ENCODE results near the gene PLA2G4F.
A peak's percentile ranks its signal among the peaks of the same experiment; 100 is the strongest.

Gene PLA2G4F

DNA sequence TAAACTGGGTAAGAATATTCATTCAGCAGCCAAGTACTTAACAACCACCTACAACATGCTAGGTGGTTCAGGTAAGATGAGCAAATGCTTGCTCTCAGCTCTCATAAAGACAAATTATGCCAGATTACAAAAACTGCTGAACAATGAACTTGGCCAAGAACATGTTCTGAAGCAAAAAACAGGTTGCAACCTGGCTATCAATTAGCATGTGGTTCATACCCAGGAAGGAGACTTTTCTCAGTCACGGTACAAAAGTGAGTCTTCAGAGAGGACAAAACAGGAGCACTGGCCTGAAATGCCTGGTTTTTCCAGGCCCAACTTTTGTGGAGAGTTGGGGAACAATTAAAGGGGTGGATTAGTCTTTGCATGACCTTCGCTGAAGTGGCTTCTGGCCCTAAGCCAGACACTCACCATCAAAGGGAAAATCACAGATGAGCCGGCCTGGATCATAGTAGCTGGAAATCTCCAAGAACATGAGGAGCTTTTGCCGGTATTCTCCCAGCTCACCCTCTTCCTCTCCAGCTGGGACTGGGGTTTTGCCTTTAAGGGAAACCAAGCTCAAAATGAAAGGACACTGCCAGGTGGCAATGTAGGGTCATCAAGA, 7.6 kb upstream of the PLA2G4F start:
- DNase-seq: no peak

DNA sequence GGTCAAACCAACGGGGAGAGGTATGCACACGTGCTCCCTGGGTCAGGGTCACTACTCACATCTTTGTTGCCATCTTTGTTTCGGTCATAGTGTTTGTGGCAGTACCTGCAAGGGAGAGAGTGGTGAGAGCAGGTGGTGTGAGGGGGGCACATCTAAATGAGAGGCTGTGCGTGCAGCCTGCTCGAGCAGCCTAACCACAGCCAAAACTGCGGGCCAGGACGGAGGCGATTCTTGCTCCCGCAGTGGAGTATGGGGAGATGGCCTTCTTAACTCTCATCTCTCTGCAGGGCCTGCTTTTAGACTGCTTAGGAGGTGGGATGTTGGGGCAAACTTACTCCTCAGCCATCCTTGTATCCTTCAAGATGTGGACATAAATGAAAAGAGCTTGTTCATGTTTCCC, 6.9 kb upstream of the PLA2G4F start:
- no peak for DNase-seq

DNA sequence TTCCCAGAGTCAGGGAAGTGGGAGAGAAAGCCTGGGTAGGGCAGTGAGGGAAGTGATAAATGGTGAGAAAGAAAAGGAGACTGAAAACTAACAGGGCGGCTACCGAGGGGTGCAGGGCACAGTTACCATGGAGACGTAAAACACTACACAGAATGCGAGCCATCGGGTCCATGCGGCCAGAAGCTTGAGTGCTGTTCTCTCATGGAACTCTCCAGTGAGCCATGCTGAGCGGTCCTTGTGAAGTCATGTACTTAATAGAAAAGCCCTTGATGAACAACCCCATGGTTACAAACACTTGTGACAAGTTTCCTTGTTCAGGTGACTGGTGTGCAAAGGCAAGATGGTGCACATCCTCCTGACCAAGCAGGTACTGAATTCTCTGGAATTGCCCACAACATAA, 3.7 kb upstream of the PLA2G4F start:
- no peak for DNase-seq

DNA sequence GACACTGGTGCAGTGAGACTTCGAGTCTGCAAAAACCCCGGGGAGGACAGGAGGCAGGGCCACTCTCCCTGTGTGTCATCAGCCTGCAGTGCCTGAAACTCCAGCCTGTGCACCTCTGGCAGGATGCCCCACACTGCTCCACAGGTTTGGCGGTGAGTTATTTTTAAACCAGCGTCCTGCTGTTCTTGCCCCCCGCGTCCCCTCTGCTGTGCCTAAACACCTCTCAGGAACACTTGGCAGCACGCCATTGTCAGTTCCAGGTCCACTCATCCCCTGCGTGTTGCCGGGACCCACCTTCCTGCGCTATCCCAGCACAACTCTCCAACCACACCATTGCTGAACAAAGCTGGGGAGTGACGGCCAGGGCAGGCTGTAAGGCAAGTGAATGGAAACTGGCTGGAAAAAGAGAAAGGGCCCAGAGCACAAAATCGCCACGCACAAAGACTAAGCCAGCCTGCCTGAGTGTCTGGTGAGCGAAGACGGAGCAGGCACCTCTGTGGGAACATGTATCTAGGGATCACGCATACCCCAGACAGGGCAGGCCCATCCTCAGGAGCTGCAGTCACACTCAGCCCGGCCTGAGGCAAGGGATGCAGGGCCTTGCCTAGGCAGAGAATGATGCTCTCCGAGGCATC, 3.1 kb upstream of the PLA2G4F start:
- DNase-seq: no peak

DNA sequence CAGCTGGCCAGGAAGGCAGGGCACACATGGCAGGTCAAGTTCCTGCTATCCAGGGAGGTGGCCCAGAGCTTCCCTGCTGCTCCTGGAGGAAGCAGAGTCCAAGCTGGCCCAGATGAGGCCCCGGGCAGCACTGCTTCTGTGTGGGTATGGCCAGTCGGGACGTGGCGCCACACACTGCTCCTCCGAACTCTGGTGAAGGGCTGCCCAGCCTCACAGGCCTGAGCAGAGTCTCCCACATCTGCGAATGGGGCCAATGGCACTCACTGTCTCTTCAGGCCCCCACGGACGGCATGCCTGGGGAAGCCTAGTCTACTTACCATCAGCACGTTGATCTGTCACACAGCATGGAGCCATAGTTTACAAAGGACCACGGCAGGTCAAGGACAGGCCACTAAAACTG, 2.5 kb upstream of the PLA2G4F start:
- DNase-seq: no peak

DNA sequence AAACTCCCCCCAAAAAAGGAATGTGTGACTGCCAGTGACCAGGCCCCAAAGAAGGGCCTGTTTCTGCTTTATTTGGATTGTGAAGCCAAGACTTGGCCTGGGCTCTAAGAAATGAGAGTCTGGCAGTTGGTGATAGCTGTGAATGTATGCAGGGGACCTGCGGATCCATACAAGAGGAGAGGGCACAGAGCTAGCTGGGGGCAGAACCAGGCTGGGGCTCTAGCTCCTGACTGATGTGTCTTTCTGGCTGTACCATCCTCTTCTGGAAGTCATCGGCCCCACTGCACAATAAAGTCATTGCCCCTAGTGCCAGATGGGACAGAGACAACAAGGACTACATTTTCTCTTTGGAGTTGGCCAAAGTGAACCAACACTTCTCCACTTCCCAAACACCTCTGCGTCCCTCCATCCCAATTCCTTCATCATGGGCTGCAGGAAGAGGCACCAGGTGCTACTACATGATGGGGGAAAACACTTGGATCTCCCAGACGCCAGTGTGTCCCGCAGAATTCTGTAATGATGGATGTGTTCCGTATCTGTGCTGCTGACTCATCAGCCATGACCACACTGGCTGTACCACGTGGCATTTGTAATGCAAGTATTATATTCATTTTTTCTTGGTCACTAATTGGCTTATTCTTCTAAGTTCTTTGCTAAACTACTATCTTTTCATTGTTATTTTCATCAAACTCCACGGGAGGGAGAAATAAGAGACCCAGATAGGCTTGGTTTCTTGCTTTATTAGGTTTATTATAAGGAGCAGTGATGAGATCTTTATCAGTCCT, 1.7 kb upstream of the PLA2G4F start:
- DNase-seq: no peak

DNA sequence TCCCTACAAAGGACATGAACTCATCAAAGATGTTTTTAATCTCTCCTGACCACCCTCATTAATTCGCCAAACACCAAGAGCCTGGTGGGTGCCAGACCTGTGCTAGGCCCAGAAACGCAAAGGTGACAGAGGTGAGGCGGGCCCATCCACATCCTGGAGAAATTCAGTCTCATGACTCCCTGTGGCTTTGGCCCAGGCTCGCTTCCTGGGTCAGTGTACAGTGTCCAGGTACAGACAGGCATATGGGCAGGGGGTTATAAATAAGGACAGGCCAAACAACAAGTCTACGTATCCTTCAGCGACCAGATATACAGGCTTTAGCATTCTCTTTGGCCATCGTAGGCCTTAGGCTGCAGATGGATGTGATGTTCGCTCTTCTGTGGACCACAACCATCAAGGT, 945 bp upstream of the PLA2G4F start:
- no peak for DNase-seq

DNA sequence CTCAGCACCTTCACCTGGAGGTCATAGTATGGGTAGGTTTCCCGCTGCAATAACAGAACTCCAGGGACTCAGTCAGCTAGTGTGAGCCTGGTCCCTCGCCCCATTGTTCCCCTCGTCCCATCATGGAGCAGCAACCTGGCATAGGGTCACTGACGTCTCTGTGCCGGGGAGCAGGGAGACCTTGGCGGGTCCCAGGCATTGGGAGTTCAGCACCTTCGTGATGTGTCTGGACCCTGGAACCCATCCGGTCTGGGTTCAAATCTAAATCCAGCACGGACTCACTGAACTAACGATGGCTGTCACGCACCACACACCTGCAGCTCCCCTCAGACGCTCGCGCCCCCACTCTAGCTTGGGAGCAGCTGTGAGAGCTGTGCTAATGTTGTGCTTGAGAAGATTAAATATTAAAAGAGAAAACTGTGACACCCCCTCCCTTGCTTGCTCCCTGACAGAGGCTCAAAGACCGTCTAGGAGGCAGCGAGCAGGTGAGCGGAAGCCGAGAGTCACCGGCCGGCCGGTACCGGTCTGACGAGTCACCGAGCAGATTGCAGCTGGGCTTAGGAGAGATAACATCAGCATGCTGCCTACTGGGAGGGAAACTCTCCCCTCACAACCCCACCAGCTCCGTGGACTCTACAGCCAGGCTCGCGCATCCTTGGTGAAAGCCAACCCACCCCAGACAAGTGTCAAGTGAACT, 742 bp downstream of the PLA2G4F start:
- DNase-seq: no peak

DNA sequence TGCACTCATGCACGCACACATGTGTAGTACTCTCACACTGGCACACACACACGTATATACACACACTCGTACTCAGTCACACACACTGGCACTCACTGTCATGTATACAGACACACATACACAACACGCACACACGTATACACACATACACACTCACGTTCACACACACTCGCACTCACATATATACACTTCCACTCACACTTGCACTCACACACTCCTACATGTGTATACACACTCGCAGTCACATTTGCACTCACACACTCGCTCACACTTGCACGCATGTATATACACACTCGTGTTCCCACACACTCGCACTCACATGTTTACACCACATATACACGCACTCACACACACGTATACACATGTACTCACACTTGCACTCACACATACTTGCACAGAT, 1.5 kb downstream of the PLA2G4F start:
- DNase-seq: no peak

DNA sequence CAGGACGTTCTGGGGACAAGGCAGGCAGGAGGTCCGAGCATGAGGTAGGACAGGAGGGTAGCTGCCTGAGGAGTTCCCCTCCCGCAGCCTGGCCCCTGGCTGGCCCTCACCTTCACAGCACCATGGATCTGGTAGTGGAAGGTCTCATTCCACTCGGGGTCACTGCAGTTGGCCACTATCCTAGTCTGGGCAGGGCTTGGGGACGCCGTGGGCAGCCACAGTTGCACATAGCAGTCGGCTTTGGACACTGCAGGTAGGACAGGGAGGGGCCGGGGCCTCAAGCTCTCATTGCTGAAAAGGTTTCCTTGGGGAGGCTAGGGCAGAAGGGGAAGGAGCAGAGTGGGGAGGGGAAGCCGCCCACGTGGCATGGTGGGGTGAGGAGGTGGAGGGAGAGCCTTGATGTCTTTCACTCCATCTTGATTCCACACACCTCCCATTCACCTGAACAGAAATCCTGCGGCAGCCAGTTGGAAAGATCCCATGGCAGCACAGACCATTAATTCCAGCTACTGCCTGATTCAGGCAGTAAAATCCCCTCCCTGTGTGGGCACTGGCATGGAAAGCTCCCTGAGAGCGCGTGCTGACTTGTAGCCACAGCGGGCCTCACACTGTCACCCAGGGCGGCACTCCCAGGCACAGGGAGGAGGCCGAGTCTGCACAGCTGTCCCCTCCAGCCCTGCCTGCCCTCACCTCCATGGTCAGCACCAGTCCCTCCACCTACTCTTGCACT, 2.1 kb downstream of the PLA2G4F start:
- DNase-seq: no peak

DNA sequence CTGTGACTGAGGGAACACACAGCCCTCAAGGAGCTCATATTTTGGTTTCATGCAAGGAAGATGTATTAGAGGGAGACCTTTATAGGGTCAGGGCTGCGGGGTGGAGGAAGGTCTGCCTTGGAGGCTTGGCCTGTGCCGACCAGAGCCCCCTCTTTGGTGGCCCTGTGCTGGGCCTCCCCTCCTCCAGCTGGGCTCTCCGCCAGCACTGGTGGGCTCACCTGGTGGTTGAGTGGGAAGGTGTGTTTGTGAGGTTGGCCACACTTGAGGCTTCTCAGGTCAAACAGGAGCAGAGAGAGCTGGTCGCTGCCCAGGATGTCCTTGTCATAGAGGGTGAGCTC, 2.6 kb downstream of the PLA2G4F start:
- no peak for DNase-seq

DNA sequence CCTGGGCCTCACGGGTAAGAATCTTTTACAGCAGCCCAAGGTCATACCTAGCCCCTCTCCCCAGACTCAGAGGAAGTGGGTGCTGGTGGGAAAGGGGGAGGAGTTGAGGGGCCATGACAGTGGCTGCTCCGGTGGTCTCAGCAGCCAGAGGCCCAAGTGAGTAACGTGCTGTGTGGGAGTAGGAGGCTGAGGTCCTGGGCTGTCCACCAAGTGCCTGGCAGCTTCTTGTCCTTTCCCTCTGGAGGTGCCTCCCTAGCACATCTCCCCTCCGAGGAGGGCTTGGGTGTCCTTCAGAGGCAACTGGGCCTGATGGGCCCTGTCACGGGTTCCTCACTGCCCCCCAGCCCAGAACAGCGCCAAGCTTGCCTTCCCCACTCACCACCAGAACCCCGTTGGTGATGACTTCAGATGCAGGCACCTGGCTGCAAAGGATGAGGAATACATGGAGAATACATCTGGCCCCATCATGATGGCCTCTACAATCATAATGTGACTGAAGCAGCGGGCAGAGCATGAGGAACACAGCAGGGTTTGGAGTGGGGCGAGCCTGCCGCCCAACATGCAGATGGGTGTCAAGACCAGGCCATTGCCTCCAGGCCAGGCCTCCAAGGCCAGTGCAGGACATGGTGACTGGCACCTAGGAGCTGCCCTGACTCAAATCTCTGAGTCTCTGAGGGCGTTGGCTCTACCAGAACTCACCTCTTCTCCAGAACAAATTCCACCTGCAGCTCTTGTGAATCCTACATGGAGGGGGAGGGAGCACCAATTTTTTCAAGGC, 3.3 kb downstream of the PLA2G4F start:
- no peak for DNase-seq

DNA sequence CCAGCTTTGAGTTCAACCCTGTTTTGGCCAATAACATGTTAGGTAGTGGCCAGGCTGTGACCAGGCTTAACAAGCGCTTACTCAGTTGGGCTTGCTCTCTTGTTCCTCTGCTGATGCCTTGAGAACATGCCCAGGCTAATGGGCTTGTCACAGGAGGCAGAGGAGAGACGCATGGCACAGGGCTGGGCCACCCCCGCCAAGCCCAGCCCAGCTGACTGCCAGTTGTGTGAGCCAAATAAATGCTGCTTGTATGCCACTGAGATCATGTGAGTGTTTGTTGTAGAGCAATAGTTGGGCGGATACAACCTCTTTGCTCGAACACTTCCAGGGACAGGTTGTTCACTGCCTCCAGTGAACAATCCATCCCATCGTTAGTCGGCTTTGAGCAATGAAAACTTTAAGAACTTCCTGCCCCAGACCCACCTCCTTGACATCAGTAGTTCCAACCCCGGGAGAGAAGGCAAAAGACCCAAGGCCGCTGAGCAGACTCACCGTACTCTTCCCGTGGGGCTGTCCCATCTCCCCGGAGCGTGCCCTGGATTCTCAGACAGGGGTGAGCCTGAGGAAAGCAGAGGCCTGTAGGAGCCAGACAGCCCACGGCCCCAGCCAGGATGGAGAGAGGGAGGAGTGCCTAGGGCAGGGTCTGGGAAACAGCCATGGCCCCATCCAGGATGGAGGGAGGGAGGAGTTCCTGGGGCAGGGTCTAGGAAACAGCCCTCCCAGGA, 4.1 kb downstream of the PLA2G4F start:
- DNase-seq: no peak

DNA sequence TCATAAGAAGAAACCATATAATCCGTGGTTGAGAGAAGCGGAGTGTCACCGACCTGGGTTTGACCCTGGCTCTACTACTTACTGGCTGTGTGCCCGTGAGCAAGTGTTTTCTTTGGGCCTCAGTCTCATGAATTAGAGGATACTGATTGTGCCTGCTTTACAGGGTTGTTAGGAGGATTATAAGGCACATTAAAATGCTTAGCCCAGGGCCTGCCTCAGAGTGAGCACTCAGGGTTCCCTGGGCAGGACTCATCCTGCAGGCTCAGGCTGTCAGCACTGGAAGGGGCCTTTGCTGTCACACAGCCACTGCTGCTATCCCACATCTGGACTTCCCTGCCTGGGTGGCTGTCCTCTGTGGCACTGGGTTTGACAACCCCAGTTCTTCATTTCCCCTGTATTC, 4.7 kb downstream of the PLA2G4F start:
- no peak for DNase-seq

DNA sequence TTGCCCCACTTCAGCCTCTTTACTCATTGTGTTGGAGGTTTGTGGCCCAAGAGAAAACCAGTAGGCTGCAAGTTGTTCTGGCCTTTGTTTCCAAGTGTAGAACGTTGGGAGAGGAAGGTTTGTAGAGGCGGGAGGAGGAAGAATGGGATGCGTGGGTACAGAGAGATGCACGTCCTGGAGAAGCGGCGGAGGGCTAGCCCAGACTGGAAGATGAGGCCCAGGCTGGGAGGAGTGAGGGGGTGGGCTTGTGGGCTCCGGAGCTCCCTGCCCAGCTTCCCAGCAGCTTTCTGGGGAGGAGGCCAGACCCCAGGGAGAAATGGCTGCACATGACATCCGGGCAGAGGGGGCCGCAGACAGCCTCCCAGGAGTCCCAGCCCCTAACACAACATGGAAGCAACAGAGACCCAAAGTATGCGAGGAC, 5.3 kb downstream of the PLA2G4F start:
- no peak for DNase-seq

DNA sequence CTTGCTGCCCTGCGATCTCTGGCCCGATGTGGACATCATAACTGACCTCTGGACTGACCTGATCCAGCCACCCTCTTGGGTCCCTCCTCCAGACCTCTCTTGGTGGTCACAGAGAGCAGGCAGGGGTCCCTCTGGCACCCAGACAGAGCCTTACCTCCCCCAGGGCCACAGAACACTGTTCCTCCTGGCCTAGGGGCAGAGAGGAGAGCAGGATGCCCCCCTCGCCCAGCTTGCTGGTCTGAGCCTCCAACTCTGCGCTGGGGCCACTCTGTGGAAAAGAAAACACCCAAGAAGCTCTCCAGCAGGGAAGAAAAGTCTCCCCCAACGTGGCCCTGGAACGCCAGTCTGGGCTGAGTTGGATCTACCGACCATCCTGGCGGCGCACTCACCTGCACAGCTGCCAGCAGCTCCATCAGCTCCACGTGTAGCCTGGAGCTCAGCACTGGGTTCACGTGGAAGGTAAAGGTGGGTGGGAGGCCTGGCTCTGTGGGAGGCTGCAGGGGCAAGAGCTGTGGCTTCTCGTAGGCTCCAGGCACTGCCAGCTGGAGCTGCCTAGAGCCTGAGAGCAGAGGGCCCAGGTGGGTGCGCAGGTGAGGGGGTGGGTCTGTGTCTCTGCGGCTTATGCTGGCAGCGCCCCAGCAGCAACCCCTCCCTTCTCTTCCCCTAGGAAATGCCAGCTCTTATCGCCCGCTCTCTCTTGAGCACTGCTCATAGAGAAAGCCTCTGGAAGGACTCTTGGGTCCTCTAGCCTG, 6.0 kb downstream of the PLA2G4F start:
- no peak for DNase-seq

DNA sequence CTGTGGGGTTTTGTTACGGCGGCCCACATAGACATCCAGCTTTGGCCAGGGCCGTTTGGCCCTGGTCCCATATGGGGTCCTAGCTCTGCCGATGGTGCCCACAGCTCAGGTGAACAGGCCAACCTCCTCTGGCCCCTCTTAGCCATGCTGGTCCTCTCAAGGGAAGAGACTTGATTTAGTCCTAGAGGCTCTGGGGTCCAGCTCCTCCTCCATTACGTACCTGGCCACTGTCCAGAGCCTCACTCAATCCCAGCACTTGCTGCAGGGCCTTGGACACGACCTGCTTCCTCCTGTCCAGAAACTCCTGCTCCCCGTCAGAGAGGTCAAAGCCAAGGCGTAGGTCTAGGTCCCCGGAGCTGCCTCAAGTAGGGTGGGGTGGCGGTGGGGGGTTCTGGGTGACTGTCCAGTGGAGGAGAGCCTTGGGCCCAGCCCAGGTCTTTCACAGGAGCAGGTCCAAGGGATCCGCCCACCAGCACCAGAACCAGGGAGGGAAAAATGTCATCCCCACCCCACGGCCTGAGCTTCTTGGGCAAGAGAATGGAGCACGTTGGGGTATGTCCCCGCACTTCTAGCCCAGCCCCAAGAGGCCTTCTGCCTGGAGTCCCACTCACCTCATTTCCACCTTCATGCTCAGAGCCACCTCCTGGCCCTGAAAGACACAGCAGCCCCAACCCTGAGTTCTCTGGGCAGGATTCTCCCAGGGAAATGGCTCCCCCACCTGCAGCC, 6.8 kb downstream of the PLA2G4F start:
- no peak for DNase-seq

DNA sequence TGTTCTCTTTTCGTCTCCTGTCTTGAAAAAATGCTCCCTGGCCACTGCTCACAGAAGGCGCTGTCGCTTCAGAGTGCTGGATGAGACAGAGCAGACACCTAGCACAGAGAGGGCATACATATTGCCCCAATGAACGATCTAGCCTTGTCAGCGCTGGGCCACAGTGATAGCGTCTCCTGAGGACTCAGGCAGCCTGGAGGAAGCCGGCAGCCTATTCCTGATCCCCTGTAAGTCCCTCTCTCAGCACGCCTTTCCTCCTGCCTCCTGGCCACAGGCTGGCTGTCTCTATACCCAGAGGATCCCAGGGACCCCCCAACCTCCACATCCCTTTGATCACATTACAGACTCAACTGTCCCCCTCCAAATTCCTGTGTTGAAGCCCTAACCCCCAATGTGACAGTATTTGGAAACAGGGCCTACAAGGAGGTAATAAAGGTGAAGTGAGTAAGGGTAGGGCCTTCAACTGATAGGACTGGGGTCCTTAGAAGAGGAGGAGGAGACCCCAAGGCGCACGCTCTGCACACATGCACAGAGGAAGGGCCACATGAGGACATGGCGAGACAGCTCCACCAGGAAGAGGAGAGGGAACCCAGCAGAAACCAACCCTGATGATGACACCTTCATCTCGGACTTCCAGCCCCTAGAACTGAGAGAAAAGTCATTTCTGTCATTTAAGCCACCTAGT, 7.5 kb downstream of the PLA2G4F start:
- no peak for DNase-seq

DNA sequence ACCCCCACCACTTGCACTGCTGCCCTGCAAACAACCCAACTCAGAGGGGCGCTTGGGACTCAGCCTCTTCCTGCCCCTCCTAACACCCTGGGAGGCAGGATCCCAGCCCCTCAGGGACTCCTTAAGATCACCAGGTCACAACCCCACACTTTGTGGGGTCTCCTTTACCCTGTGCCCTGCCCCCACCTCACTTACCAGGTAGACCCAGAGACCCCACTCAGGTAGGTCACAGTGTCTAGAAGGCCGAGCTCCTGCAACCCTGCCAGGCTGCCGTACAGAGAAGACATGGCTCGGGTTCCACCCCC, 9.1 kb downstream of the PLA2G4F start:
- peak; percentile 6 for DNase-seq
